Keratinocyte (primary cell): Measurements from ENCODE around the gene MXRA8.

Experiments used
- EZH2 ChIP-seq: IDR thresholded peaks from one replicate; pipeline ENCODE4 v1.6.1; 2012; ENCODE audit warnings: inconsistent platforms, mild to moderate bottlenecking, low read length, moderate library complexity
- TF ChIP-seq, protein P1 (sequence below), 3 experiments: IDR thresholded peaks in 1 of 3; conservative IDR thresholded peaks in 1 of 3; optimal IDR thresholded peaks in 1 of 3; 2 replicates in 2 of 3; 3 replicates in 1 of 3; pipeline versions ENCODE3 to v1.5.1; 2011; ENCODE audit warnings: low read length in 3 of 3, mild to moderate bottlenecking in 3 of 3, moderate library complexity in 2 of 3, control low read depth in 1 of 3, inconsistent platforms in 1 of 3; ENCODE audit not compliant: insufficient read depth in 2 of 3; ENCODE audit errors: extremely low read depth in 1 of 3

DNA sequence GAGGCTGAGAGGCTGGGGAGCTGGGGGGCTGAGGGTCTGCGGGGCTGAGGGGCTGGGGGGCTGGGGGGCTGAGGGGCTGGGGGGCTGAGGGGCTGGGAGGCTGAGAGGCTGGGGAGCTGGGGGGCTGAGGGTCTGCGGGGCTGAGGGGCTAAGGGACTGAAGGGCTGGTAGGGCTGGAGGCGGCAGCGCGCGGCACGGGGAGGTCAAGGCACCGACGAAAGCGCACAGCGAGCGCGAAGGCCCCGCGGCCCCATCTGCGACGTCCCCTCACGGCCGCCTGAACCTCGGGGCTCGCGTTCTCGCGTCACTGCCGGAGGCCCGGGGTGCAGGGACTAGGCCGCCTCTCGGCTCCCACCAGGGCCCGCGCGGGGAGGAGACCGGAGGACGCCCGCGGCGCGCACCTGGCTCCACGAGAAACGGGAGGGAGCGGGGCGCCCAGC, 34.3 kb downstream of the MXRA8 start:
- TF ChIP-seq, protein P1, sequence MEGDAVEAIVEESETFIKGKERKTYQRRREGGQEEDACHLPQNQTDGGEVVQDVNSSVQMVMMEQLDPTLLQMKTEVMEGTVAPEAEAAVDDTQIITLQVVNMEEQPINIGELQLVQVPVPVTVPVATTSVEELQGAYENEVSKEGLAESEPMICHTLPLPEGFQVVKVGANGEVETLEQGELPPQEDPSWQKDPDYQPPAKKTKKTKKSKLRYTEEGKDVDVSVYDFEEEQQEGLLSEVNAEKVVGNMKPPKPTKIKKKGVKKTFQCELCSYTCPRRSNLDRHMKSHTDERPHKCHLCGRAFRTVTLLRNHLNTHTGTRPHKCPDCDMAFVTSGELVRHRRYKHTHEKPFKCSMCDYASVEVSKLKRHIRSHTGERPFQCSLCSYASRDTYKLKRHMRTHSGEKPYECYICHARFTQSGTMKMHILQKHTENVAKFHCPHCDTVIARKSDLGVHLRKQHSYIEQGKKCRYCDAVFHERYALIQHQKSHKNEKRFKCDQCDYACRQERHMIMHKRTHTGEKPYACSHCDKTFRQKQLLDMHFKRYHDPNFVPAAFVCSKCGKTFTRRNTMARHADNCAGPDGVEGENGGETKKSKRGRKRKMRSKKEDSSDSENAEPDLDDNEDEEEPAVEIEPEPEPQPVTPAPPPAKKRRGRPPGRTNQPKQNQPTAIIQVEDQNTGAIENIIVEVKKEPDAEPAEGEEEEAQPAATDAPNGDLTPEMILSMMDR (optimal IDR thresholded peaks at IDR 0.05 in 1 of 3, IDR thresholded peaks at IDR 0.05 in 1 of 3, conservative IDR thresholded peaks at IDR 0.05 in 1 of 3; ENCODE audit: extremely low read depth in 1 of 3, insufficient read depth in 2 of 3, low read length in 3 of 3): no peak
- no peak for TF ChIP-seq EZH2
